HEK293 (cell line): ENCODE data around the gene DIS3L2.

Source experiments
- KLF10 ChIP-seq: fragments of 450-650 bp; IDR thresholded peaks from 2 replicates; pipeline ENCODE4 v1.5.1; 2018; ENCODE audit warnings: missing biosample characterization, mild to moderate bottlenecking, missing genetic modification characterization
- SP2 ChIP-seq: fragments of 450-650 bp; formaldehyde crosslinking; IDR thresholded peaks from 2 replicates; pipeline ENCODE4 v1.5.1; 2016; ENCODE audit warnings: missing biosample characterization, missing genetic modification characterization
- YY1 ChIP-seq: fragments of 450-650 bp; formaldehyde crosslinking; IDR thresholded peaks from 2 replicates; pipeline ENCODE4 v1.5.1; 2018; ENCODE audit warnings: missing biosample characterization, missing genetic modification characterization
- ZBTB7A ChIP-seq: fragments of 450-650 bp; formaldehyde crosslinking; IDR thresholded peaks from 2 replicates; pipeline ENCODE4 v1.5.1; 2016; ENCODE audit warnings: low read depth, missing biosample characterization, missing genetic modification characterization
- ZNF157 ChIP-seq: fragments of 450-650 bp; formaldehyde crosslinking; IDR thresholded peaks from 2 replicates; pipeline ENCODE4 v1.5.1; 2016; ENCODE audit warnings: missing biosample characterization, missing genetic modification characterization
- ZNF184 ChIP-seq: fragments of 450-650 bp; IDR thresholded peaks from 2 replicates; pipeline ENCODE4 v1.5.1; 2018; ENCODE audit warnings: missing biosample characterization, mild to moderate bottlenecking, missing genetic modification characterization
- ZNF423 ChIP-seq: fragments of 450-650 bp; formaldehyde crosslinking; IDR thresholded peaks from 2 replicates; pipeline ENCODE4 v1.5.1; 2016; ENCODE audit warnings: missing biosample characterization, missing genetic modification characterization
- ZNF518A ChIP-seq: fragments of 450-650 bp; formaldehyde crosslinking; conservative IDR thresholded peaks from 2 replicates; pipeline ENCODE4 v1.5.1; 2016; ENCODE audit warnings: low read depth, missing biosample characterization, missing genetic modification characterization
- TF ChIP-seq, protein P1 (sequence below): fragments of 450-650 bp; formaldehyde crosslinking; IDR thresholded peaks from 2 replicates; pipeline ENCODE4 v1.5.1; 2016; ENCODE audit warnings: missing biosample characterization, missing genetic modification characterization
- TF ChIP-seq, protein P2 (sequence below): fragments of 450-650 bp; formaldehyde crosslinking; IDR thresholded peaks from 2 replicates; pipeline ENCODE4 v1.5.1; 2016; ENCODE audit warnings: missing biosample characterization, missing genetic modification characterization

DNA sequence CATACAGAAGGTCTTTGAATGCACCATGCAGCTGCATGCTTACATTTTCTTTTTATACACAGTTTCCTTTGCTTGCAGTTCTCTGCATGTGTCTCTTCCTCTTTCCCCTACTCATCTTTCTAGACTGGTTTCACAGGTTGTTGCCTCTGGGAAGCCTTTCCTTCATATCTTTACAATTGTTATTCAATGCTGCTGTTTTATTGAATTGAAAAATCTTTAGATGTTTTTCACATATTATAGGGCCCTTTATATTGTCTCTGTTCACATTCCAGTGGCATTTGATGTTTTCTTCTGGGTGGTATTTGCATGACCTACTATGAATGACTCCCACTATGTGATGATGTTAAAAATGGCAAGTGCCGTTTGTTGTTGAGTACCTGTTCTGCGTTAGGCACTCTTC lies 91.1 kb downstream of the DIS3L2 start:
- TF ChIP-seq KLF10 (tag by site-specific recombination) (no peak), ZNF423 (tag by site-specific recombination) (no peak), ZNF518A (tag by site-specific recombination) (no peak), ZNF184 (tag by site-specific recombination) (no peak), YY1 (tag by site-specific recombination) (no peak), ZBTB7A (tag by site-specific recombination) (no peak), ZNF157 (tag by site-specific recombination) (no peak), SP2 (no peak)
- TF ChIP-seq, protein P1, sequence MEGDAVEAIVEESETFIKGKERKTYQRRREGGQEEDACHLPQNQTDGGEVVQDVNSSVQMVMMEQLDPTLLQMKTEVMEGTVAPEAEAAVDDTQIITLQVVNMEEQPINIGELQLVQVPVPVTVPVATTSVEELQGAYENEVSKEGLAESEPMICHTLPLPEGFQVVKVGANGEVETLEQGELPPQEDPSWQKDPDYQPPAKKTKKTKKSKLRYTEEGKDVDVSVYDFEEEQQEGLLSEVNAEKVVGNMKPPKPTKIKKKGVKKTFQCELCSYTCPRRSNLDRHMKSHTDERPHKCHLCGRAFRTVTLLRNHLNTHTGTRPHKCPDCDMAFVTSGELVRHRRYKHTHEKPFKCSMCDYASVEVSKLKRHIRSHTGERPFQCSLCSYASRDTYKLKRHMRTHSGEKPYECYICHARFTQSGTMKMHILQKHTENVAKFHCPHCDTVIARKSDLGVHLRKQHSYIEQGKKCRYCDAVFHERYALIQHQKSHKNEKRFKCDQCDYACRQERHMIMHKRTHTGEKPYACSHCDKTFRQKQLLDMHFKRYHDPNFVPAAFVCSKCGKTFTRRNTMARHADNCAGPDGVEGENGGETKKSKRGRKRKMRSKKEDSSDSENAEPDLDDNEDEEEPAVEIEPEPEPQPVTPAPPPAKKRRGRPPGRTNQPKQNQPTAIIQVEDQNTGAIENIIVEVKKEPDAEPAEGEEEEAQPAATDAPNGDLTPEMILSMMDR (tag by site-specific recombination): no peak
- TF ChIP-seq, protein P2, sequence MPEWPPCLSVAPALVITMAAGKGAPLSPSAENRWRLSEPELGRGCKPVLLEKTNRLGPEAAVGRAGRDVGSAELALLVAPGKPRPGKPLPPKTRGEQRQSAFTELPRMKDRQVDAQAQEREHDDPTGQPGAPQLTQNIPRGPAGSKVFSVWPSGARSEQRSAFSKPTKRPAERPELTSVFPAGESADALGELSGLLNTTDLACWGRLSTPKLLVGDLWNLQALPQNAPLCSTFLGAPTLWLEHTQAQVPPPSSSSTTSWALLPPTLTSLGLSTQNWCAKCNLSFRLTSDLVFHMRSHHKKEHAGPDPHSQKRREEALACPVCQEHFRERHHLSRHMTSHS: no peak
